Tibial nerve (tissue), 4 donors: Measurements from ENCODE around the gene CDK16. TPM values are rescaled to one million over a fixed set of nuclear protein-coding genes. Genes with fewer than 3 reads are reported as not detected.

Experiments used
- DNase-seq, 2 donors: peaks; one replicate each; pipeline ENCODE4 v3.0.0-alpha.2; 2019; ENCODE audit warnings: low spot score in 2 of 2
- H3K27ac ChIP-seq, 4 donors: fragments of 200-600 bp; sonication (generic) in 3 of 4; one replicate each; pipeline ENCODE4 v1.5.1; 2017 to 2019; ENCODE audit warnings: mild to moderate bottlenecking in 1 of 4
- H3K27me3 ChIP-seq, 2 donors: fragments of 200-600 bp; sonication (generic) in 1 of 2; one replicate each; pipeline versions ENCODE4 v1.5.1 to v1.6.0; 2017 to 2019
- H3K36me3 ChIP-seq, 3 donors: fragments of 200-600 bp; sonication (generic); one replicate each; pipeline ENCODE4 v1.5.1; 2018 to 2019
- H3K4me1 ChIP-seq, 4 donors: fragments of 200-600 bp; sonication (generic) in 3 of 4; one replicate each; pipeline ENCODE4 v1.5.1; 2017 to 2019
- H3K4me3 ChIP-seq, 4 donors: fragments of 200-600 bp; sonication (generic) in 3 of 4; one replicate each; pipeline ENCODE4 v1.5.1; 2017 to 2019; ENCODE audit warnings: mild to moderate bottlenecking in 1 of 4, moderate library complexity in 1 of 4
- H3K9me3 ChIP-seq, 4 donors: fragments of 200-600 bp; sonication (generic) in 3 of 4; one replicate each; pipeline ENCODE4 v1.5.1; 2017 to 2019
- EP300 ChIP-seq, 2 donors: sonication (generic); formaldehyde crosslinking; IDR thresholded peaks; one replicate each; pipeline ENCODE4 v1.6.1; 2017; ENCODE audit warnings: antibody characterized with exemption in 2 of 2, mild to moderate bottlenecking in 1 of 2
- POLR2A ChIP-seq, 2 donors: fragments of 450-650 bp; IDR thresholded peaks; one replicate each; pipeline ENCODE4 v1.6.1; 2017; ENCODE audit warnings: antibody characterized with exemption in 2 of 2, mild to moderate bottlenecking in 2 of 2, moderate library complexity in 2 of 2
- WGBS, 2 donors: methylation state at CpG; one replicate each; pipeline ENCODE4 v1.1.5; 2018; 5-methylcytosine and 5-hydroxymethylcytosine counted together
- total RNA-seq, 4 donors: library from RNA; depleted of rRNA; stranded (reverse); fragments of >200 nt; gene quantifications; one replicate each; pipeline ENCODE4 v1.1.0, GENCODE V29; 2016
- TF ChIP-seq, protein P1 (sequence below), 5 experiments: fragments of 200-600 bp in 3 of 5; fragments of 450-650 bp in 2 of 5; sonication (generic) in 3 of 5; IDR thresholded peaks; one replicate each; pipeline ENCODE4 v1.5.1; 2016 to 2019; ENCODE audit warnings: antibody characterized with exemption in 5 of 5, mild to moderate bottlenecking in 3 of 5, moderate library complexity in 2 of 5

Gene CDK16
- total RNA-seq, 4 donors from 2014 or later: 64.9 to 94.2 (median 84.5) TPM

GRCh38 chrX:47212381-47213293, 5.8 kb upstream of the CDK16 start:
- peaks cover 0 to 87% (median 13%) of the 10 kb centered on the region in 3 donors for H3K36me3 ChIP-seq
- no peaks in the 10 kb centered on the region for H3K9me3 ChIP-seq
- no peak for DNase-seq
- WGBS, 2 donors: 94 to 97% methylated on average over 11 to 12 of the region's 12 CpGs
- peaks cover 0 to 13% (median 5%) of the 10 kb centered on the region in 4 donors for H3K4me1 ChIP-seq
- TF ChIP-seq, protein P1, sequence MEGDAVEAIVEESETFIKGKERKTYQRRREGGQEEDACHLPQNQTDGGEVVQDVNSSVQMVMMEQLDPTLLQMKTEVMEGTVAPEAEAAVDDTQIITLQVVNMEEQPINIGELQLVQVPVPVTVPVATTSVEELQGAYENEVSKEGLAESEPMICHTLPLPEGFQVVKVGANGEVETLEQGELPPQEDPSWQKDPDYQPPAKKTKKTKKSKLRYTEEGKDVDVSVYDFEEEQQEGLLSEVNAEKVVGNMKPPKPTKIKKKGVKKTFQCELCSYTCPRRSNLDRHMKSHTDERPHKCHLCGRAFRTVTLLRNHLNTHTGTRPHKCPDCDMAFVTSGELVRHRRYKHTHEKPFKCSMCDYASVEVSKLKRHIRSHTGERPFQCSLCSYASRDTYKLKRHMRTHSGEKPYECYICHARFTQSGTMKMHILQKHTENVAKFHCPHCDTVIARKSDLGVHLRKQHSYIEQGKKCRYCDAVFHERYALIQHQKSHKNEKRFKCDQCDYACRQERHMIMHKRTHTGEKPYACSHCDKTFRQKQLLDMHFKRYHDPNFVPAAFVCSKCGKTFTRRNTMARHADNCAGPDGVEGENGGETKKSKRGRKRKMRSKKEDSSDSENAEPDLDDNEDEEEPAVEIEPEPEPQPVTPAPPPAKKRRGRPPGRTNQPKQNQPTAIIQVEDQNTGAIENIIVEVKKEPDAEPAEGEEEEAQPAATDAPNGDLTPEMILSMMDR (IDR thresholded peaks at IDR 0.05): no peak
- TF ChIP-seq EP300 (IDR thresholded peaks at IDR 0.05) (no peak), POLR2A (IDR thresholded peaks at IDR 0.05) (no peak)
- H3K4me3 ChIP-seq: no peak overlapping the region
- H3K27me3 ChIP-seq: no peaks in the 10 kb centered on the region
- no peak overlapping the region for H3K27ac ChIP-seq

- WGBS, 2 donors: 85 to 89% methylated on average over 18 to 20 of the region's 20 CpGs
- H3K4me3 ChIP-seq: no peak overlapping the region
- peaks cover 0 to 69% (median 13%) of the 10 kb centered on the region in 3 donors for H3K36me3 ChIP-seq
- H3K27ac ChIP-seq: no peak overlapping the region
- H3K4me1 ChIP-seq: peaks cover 0 to 13% (median 5%) of the 10 kb centered on the region in 4 donors
- no peaks in the 10 kb centered on the region for H3K9me3 ChIP-seq
- no peaks in the 10 kb centered on the region for H3K27me3 ChIP-seq
- DNase-seq: no peak
- TF ChIP-seq EP300 (IDR thresholded peaks at IDR 0.05) (no peak), POLR2A (IDR thresholded peaks at IDR 0.05) (no peak)
- TF ChIP-seq, protein P1 (IDR thresholded peaks at IDR 0.05): no peak
Observed at GRCh38 chrX:47214435-47215077, 3.9 kb upstream of the CDK16 start.

DNA sequence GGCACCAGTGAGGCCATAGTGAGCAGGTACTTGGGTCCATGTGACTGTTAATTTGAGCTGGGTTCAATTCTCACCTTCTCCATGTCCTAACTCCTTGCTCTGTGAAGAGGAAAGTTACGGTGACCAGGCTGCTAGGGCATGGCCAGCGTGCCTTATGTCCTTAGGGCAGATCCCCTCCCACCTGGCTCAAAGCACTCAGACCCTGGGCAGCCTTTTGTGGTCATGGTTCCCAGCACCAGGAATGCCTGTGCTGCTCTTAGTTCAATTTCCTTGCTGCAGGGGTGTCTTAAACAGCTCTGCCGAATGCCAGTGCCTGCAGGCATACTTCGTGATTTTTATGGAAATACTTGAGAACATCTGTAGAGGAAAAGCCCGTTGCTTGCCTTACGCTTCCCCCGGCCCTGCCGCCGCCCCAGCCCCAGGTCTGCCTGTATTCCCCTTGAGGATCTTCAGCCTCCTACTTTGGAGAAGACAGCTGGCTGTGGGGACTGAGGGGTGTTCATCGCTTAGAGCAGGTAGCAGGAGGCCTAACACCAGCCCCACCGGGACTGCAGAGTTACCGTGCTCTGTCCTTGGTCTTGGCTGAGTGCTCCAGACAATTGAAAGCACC, 3.1 kb upstream of the CDK16 start:
- DNase-seq: no peak
- H3K4me1 ChIP-seq: peaks cover 0 to 21% (median 7%) of the 10 kb centered on the region in 4 donors
- no peaks in the 10 kb centered on the region for H3K27me3 ChIP-seq
- WGBS, 2 donors: 63 to 94% methylated on average over 2 to 12 of the region's 12 CpGs
- no peak overlapping the region for H3K4me3 ChIP-seq
- H3K9me3 ChIP-seq: no peaks in the 10 kb centered on the region
- peaks cover 0 to 61% (median 10%) of the 10 kb centered on the region in 3 donors for H3K36me3 ChIP-seq
- H3K27ac ChIP-seq: no peak overlapping the region
- TF ChIP-seq, protein P1 (IDR thresholded peaks at IDR 0.05): no peak
- TF ChIP-seq POLR2A (IDR thresholded peaks at IDR 0.05): no peak
- TF ChIP-seq EP300 (IDR thresholded peaks at IDR 0.05): no peak

DNA sequence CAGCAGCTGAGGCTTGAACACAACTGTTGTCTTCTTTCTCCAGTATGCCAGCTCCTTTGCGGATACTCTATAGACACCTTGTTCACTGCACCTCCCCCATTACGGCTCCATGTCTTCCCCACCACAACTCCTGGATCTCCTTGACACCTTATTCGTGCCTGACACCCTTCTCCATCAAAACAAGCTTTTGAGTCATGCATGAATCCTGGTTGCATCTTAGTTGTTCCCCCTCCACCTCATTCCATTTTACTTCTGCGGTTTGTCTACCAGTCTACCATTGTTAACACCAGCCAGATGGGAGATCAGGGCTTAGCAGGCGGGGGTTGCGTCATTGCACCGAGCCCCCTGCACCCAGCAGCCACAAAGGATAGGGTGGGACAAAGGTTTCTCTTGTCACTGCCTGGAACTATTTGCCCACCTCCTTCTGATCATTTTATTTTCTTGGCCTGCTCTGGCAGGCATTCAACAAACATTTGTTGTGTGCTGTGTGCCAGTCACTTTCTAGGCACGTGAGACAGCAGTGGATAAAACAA, 2.0 kb upstream of the CDK16 start:
- no peak for TF ChIP-seq EP300 (IDR thresholded peaks at IDR 0.05)
- TF ChIP-seq, protein P1 (IDR thresholded peaks at IDR 0.05): no peak
- no peak for TF ChIP-seq POLR2A (IDR thresholded peaks at IDR 0.05)
- DNase-seq: no peak
- Histone ChIP-seq H3K27ac (peak overlapping the region in 3 of 4 donors; percentile 68 to 98 (median 87)), H3K9me3 (no peaks in the 10 kb centered on the region), H3K4me3 (no peak overlapping the region), H3K36me3 (peaks cover 0 to 50% (median 4%) of the 10 kb centered on the region in 3 donors), H3K4me1 (peaks cover 0 to 30% (median 9%) of the 10 kb centered on the region in 4 donors), H3K27me3 (no peaks in the 10 kb centered on the region)
- WGBS, 2 donors: 75 to 80% methylated on average over 8 of the region's 8 CpGs
